ENCODE data around the gene PARD6G.

PARD6G gene

GRCh38 chr18:80232030-80232429 is 15.3 kb downstream of the PARD6G start:
- ATAC-seq: no peak
- TF ChIP-seq POU6F1 (CRISPR knock-in tag; IDR thresholded peaks at IDR 0.05; ENCODE audit: borderline replicate concordance, low read depth): no peak
- no peak for TF ChIP-seq PPARA (CRISPR knock-in tag; IDR thresholded peaks at IDR 0.05; ENCODE audit: borderline replicate concordance)
- TF ChIP-seq ZNF70 (CRISPR knock-in tag; IDR thresholded peaks at IDR 0.05): no peak

GRCh38 chr18:80231616-80232015 is 15.7 kb downstream of the PARD6G start:
- no peak for ATAC-seq
- no peak for TF ChIP-seq GLIS3 (CRISPR knock-in tag; IDR thresholded peaks at IDR 0.05)
- no peak for TF ChIP-seq CSDC2 (CRISPR knock-in tag; IDR thresholded peaks at IDR 0.05)
- no peak for TF ChIP-seq ZNF70 (CRISPR knock-in tag; IDR thresholded peaks at IDR 0.05)
- TF ChIP-seq OSR1 (CRISPR knock-in tag; IDR thresholded peaks at IDR 0.05): no peak
- TF ChIP-seq TOX (CRISPR knock-in tag; IDR thresholded peaks at IDR 0.05; ENCODE audit: borderline replicate concordance): no peak
- no peak for TF ChIP-seq TSHZ2 (CRISPR knock-in tag; IDR thresholded peaks at IDR 0.05)
- TF ChIP-seq SNAI2 (CRISPR knock-in tag; IDR thresholded peaks at IDR 0.05): no peak
- no peak for TF ChIP-seq ZFP3 (CRISPR knock-in tag; IDR thresholded peaks at IDR 0.05)
- TF ChIP-seq ZC3H10 (CRISPR knock-in tag; IDR thresholded peaks at IDR 0.05): no peak
- TF ChIP-seq PPARA (CRISPR knock-in tag; IDR thresholded peaks at IDR 0.05; ENCODE audit: borderline replicate concordance): no peak

GRCh38 chr18:80231151-80231550 is 16.2 kb downstream of the PARD6G start:
- ATAC-seq: no peak

More at GRCh38 chr18:80231151-80231550, 16.2 kb downstream of the PARD6G start:
- TF ChIP-seq ZNF8 (CRISPR knock-in tag; IDR thresholded peaks at IDR 0.05) (no peak), PPARA (CRISPR knock-in tag; IDR thresholded peaks at IDR 0.05; ENCODE audit: borderline replicate concordance) (no peak), ZFP3 (CRISPR knock-in tag; IDR thresholded peaks at IDR 0.05) (no peak), TSHZ2 (CRISPR knock-in tag; IDR thresholded peaks at IDR 0.05) (no peak), CSDC2 (CRISPR knock-in tag; IDR thresholded peaks at IDR 0.05) (no peak), CREB5 (CRISPR knock-in tag; IDR thresholded peaks at IDR 0.05; ENCODE audit: low read depth) (no peak), PATZ1 (CRISPR knock-in tag; IDR thresholded peaks at IDR 0.05; ENCODE audit: borderline replicate concordance) (no peak), TCF4 (CRISPR knock-in tag; IDR thresholded peaks at IDR 0.05; ENCODE audit: borderline replicate concordance) (no peak), ISL1 (CRISPR knock-in tag; IDR thresholded peaks at IDR 0.05) (no peak), ZNF565 (CRISPR knock-in tag; conservative IDR thresholded peaks at IDR 0.05; ENCODE audit: low read depth) (no peak), ZC3H10 (CRISPR knock-in tag; IDR thresholded peaks at IDR 0.05) (no peak), GLIS3 (CRISPR knock-in tag; IDR thresholded peaks at IDR 0.05) (no peak), ZFP30 (CRISPR knock-in tag; IDR thresholded peaks at IDR 0.05) (no peak), ARNTL (CRISPR knock-in tag; IDR thresholded peaks at IDR 0.05; ENCODE audit: borderline replicate concordance, low read depth) (no peak), RARB (CRISPR knock-in tag; IDR thresholded peaks at IDR 0.05) (no peak), CSRNP3 (CRISPR knock-in tag; IDR thresholded peaks at IDR 0.05) (no peak), TOX (CRISPR knock-in tag; IDR thresholded peaks at IDR 0.05; ENCODE audit: borderline replicate concordance) (no peak), OSR1 (CRISPR knock-in tag; IDR thresholded peaks at IDR 0.05) (no peak), BACH2 (CRISPR knock-in tag; IDR thresholded peaks at IDR 0.05; ENCODE audit: borderline replicate concordance) (no peak), ESRRG (CRISPR knock-in tag; IDR thresholded peaks at IDR 0.05) (no peak)
